ENCODE results near the gene GRIN2A.

The GRIN2A gene

GRCh38 chr16:10182222-10183053 lies at the start of gene GRIN2A:
Gene GRIN2A (minus strand): TSS chr16:10182428. CDS start chr16:10180411, 2,017 bp downstream.
- peaks cover 45% of the 10 kb centered on the region for H3K27me3 Mint-ChIP-seq (ENCODE audit: low read depth)
- no peaks in the 10 kb centered on the region for H3K36me3 Mint-ChIP-seq (ENCODE audit: low read depth)
- no peak within 1 kb of the TSS for H3K4me3 Mint-ChIP-seq
- H3K9me3 Mint-ChIP-seq: no peaks in the 10 kb centered on the region
- H3K4me1 Mint-ChIP-seq (ENCODE audit: low read depth): no peaks in the 10 kb centered on the region
- no peak within 1 kb of the TSS for H3K27ac Mint-ChIP-seq

GRCh38 chr16:10231563-10231962 lies 49.3 kb upstream of the GRIN2A start:
- Mint-ChIP-seq H3K4me3 (no peak overlapping the region), H3K27me3 (ENCODE audit: low read depth) (no peaks in the 10 kb centered on the region), H3K9me3 (peaks cover 12% of the 10 kb centered on the region), H3K36me3 (ENCODE audit: low read depth) (no peaks in the 10 kb centered on the region), H3K4me1 (ENCODE audit: low read depth) (no peaks in the 10 kb centered on the region), H3K27ac (no peak overlapping the region)

GRCh38 chr16:10228779-10229178 lies 46.6 kb upstream of the GRIN2A start:
- Mint-ChIP-seq H3K36me3 (ENCODE audit: low read depth) (no peaks in the 10 kb centered on the region), H3K9me3 (peaks cover 12% of the 10 kb centered on the region), H3K4me3 (no peak overlapping the region), H3K4me1 (ENCODE audit: low read depth) (no peaks in the 10 kb centered on the region), H3K27ac (no peak overlapping the region), H3K27me3 (ENCODE audit: low read depth) (no peaks in the 10 kb centered on the region)

GRCh38 chr16:10226987-10227306 lies 44.7 kb upstream of the GRIN2A start:
- Mint-ChIP-seq H3K9me3 (no peaks in the 10 kb centered on the region), H3K4me1 (ENCODE audit: low read depth) (no peaks in the 10 kb centered on the region), H3K36me3 (ENCODE audit: low read depth) (no peaks in the 10 kb centered on the region), H3K4me3 (no peak overlapping the region), H3K27ac (no peak overlapping the region), H3K27me3 (ENCODE audit: low read depth) (no peaks in the 10 kb centered on the region)

GRCh38 chr16:10226141-10226986 lies 44.1 kb upstream of the GRIN2A start:
- Mint-ChIP-seq H3K27me3 (ENCODE audit: low read depth) (no peaks in the 10 kb centered on the region), H3K4me1 (ENCODE audit: low read depth) (no peaks in the 10 kb centered on the region), H3K27ac (no peak overlapping the region), H3K36me3 (ENCODE audit: low read depth) (no peaks in the 10 kb centered on the region), H3K9me3 (no peaks in the 10 kb centered on the region), H3K4me3 (no peak overlapping the region)

GRCh38 chr16:10225653-10226052 lies 43.4 kb upstream of the GRIN2A start:
- Mint-ChIP-seq H3K9me3 (no peaks in the 10 kb centered on the region), H3K4me3 (no peak overlapping the region), H3K27ac (no peak overlapping the region), H3K36me3 (ENCODE audit: low read depth) (no peaks in the 10 kb centered on the region), H3K4me1 (ENCODE audit: low read depth) (no peaks in the 10 kb centered on the region), H3K27me3 (ENCODE audit: low read depth) (no peaks in the 10 kb centered on the region)

GRCh38 chr16:10224850-10225249 lies 42.6 kb upstream of the GRIN2A start:
- H3K4me3 Mint-ChIP-seq: no peak overlapping the region
- H3K9me3 Mint-ChIP-seq: no peaks in the 10 kb centered on the region
- H3K4me1 Mint-ChIP-seq (ENCODE audit: low read depth): no peaks in the 10 kb centered on the region
- H3K27ac Mint-ChIP-seq: no peak overlapping the region
- no peaks in the 10 kb centered on the region for H3K36me3 Mint-ChIP-seq (ENCODE audit: low read depth)
- no peaks in the 10 kb centered on the region for H3K27me3 Mint-ChIP-seq (ENCODE audit: low read depth)

GRCh38 chr16:10220942-10221341 lies 38.7 kb upstream of the GRIN2A start:
- Mint-ChIP-seq H3K36me3 (ENCODE audit: low read depth) (no peaks in the 10 kb centered on the region), H3K4me1 (ENCODE audit: low read depth) (no peaks in the 10 kb centered on the region), H3K27me3 (ENCODE audit: low read depth) (no peaks in the 10 kb centered on the region), H3K9me3 (no peaks in the 10 kb centered on the region), H3K4me3 (no peak overlapping the region), H3K27ac (no peak overlapping the region)

GRCh38 chr16:10219742-10220141 lies 37.5 kb upstream of the GRIN2A start:
- Mint-ChIP-seq H3K4me1 (ENCODE audit: low read depth) (no peaks in the 10 kb centered on the region), H3K27ac (no peak overlapping the region), H3K36me3 (ENCODE audit: low read depth) (no peaks in the 10 kb centered on the region), H3K9me3 (no peaks in the 10 kb centered on the region), H3K27me3 (ENCODE audit: low read depth) (no peaks in the 10 kb centered on the region), H3K4me3 (no peak overlapping the region)

GRCh38 chr16:10218490-10219206 lies 36.4 kb upstream of the GRIN2A start:
- no peaks in the 10 kb centered on the region for H3K9me3 Mint-ChIP-seq
- H3K36me3 Mint-ChIP-seq (ENCODE audit: low read depth): no peaks in the 10 kb centered on the region
- no peaks in the 10 kb centered on the region for H3K27me3 Mint-ChIP-seq (ENCODE audit: low read depth)
- no peak overlapping the region for H3K4me3 Mint-ChIP-seq
- H3K4me1 Mint-ChIP-seq (ENCODE audit: low read depth): no peaks in the 10 kb centered on the region
- no peak overlapping the region for H3K27ac Mint-ChIP-seq

GRCh38 chr16:10213748-10214147 lies 31.5 kb upstream of the GRIN2A start:
- Mint-ChIP-seq H3K4me3 (no peak overlapping the region), H3K9me3 (no peaks in the 10 kb centered on the region), H3K36me3 (ENCODE audit: low read depth) (no peaks in the 10 kb centered on the region), H3K27me3 (ENCODE audit: low read depth) (no peaks in the 10 kb centered on the region), H3K4me1 (ENCODE audit: low read depth) (no peaks in the 10 kb centered on the region), H3K27ac (no peak overlapping the region)

- no peaks in the 10 kb centered on the region for H3K36me3 Mint-ChIP-seq (ENCODE audit: low read depth)
- H3K4me3 Mint-ChIP-seq: no peak overlapping the region
- no peak overlapping the region for H3K27ac Mint-ChIP-seq
- H3K4me1 Mint-ChIP-seq (ENCODE audit: low read depth): no peaks in the 10 kb centered on the region
- H3K9me3 Mint-ChIP-seq: no peaks in the 10 kb centered on the region
- H3K27me3 Mint-ChIP-seq (ENCODE audit: low read depth): no peaks in the 10 kb centered on the region
Observed at GRCh38 chr16:10210944-10211343, 28.7 kb upstream of the GRIN2A start.

GRCh38 chr16:10206865-10207264 lies 24.6 kb upstream of the GRIN2A start:
- Mint-ChIP-seq H3K36me3 (ENCODE audit: low read depth) (no peaks in the 10 kb centered on the region), H3K4me3 (no peak overlapping the region), H3K27ac (no peak overlapping the region), H3K9me3 (no peaks in the 10 kb centered on the region), H3K27me3 (ENCODE audit: low read depth) (no peaks in the 10 kb centered on the region), H3K4me1 (ENCODE audit: low read depth) (no peaks in the 10 kb centered on the region)

GRCh38 chr16:10206215-10206614 lies 24.0 kb upstream of the GRIN2A start:
- H3K4me1 Mint-ChIP-seq (ENCODE audit: low read depth): no peaks in the 10 kb centered on the region
- H3K27me3 Mint-ChIP-seq (ENCODE audit: low read depth): no peaks in the 10 kb centered on the region

More at GRCh38 chr16:10206215-10206614, 24.0 kb upstream of the GRIN2A start:
- H3K36me3 Mint-ChIP-seq (ENCODE audit: low read depth): no peaks in the 10 kb centered on the region
- no peak overlapping the region for H3K27ac Mint-ChIP-seq
- no peaks in the 10 kb centered on the region for H3K9me3 Mint-ChIP-seq
- H3K4me3 Mint-ChIP-seq: no peak overlapping the region
